ENCODE results near the gene PLCH2.

Gene PLCH2, protein sequence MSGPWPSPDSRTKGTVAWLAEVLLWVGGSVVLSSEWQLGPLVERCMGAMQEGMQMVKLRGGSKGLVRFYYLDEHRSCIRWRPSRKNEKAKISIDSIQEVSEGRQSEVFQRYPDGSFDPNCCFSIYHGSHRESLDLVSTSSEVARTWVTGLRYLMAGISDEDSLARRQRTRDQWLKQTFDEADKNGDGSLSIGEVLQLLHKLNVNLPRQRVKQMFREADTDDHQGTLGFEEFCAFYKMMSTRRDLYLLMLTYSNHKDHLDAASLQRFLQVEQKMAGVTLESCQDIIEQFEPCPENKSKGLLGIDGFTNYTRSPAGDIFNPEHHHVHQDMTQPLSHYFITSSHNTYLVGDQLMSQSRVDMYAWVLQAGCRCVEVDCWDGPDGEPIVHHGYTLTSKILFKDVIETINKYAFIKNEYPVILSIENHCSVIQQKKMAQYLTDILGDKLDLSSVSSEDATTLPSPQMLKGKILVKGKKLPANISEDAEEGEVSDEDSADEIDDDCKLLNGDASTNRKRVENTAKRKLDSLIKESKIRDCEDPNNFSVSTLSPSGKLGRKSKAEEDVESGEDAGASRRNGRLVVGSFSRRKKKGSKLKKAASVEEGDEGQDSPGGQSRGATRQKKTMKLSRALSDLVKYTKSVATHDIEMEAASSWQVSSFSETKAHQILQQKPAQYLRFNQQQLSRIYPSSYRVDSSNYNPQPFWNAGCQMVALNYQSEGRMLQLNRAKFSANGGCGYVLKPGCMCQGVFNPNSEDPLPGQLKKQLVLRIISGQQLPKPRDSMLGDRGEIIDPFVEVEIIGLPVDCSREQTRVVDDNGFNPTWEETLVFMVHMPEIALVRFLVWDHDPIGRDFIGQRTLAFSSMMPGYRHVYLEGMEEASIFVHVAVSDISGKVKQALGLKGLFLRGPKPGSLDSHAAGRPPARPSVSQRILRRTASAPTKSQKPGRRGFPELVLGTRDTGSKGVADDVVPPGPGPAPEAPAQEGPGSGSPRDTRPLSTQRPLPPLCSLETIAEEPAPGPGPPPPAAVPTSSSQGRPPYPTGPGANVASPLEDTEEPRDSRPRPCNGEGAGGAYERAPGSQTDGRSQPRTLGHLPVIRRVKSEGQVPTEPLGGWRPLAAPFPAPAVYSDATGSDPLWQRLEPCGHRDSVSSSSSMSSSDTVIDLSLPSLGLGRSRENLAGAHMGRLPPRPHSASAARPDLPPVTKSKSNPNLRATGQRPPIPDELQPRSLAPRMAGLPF (N-terminal part only)

DNA sequence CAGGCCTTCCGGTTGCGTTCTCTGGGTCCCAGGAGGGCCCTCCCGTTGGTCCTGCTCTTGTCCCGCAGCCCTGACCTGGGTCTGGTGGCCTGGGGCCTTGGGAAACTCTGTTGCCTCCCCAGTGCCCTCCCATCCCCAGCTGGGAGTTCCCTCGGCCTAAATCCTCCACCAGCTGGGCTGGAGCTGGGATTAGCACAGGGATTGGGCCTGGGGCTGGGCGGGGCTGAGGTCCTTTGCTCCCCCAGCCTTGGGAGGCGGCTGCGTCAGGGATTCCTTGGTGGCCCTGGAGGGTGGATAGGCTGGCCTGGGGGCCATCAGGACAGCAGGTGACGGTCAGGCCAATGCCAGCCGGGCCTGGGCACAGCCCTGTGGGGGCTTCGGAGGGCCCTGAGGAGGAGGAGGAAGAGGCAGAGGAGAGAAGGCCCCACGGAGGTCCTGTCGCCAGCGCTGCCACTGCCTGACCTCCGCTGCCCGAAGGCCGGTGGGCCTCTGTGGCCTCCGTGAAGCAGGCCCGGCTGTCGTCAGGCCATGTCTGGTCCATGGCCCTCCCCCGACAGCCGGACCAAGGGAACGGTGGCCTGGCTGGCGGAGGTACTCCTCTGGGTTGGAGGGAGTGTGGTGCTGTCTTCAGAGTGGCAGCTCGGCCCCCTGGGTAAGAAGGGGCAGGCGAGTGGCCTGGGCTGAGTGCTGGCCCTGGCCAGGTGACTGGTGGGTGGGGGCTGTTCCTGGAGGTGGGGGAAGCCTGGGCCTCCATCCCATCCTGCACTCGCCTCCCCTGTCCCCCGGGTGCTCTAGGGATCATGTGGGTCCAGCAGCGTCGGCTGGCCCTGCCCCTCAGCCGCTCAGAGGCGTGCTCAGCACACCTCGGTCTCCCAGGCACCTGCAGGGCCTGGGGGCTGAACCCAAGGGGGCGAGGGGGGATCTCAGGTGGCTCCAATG lies at the start of gene PLCH2:
Gene PLCH2 (plus strand): TSS at position 229 of the 939 bp plus-strand sequence. CDS start 300 bp downstream, at position 529.
- H3K4me3 ChIP-seq = no peak within 1 kb of the TSS
- H3K27ac ChIP-seq = no peak within 1 kb of the TSS

DNA sequence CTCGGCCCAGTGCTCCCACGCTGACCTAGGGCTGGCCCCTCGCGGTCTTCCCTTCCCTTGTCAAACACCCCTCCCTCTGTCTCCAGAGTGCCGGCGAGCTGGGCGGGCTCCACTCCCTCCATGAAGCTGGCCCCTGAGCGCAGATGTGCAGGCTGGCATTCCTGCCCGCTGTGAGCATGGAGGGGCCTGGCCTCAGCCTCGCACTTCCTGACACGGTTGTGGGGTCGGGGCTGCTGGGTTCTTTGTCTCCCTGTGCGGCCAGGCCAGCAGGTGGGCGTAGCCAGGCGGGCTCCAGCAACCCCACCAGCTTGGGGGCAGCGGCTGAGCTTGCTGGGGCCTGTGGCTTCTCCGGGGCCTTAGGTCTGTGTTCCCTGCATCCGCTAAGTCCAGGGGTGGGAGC lies 49.5 kb upstream of the PLCH2 start:
- Histone ChIP-seq H3K27ac (peak overlapping the region in 1 of 21 experiments; percentile 33), H3K4me3 (no peak overlapping the region)

DNA sequence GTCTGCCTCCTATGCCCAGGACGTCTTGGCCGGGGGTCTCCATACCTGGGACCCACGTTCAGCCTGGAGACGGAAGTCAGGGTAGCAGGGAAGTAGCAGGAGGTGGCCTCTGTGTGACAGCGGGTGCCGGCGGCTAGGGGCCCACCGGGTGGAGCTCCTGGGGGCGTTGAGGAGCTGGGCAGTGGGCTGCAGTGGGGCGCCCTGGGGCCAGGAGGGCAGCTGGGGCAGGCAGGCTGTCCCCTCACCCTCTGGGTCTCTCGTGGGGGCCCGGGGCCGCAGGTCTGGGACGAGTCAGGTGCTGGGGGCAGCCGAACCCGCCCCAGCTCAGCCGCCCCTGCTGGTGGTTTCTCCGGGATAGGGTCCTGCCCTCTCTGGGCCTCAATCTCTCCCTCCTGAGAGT lies 49.0 kb upstream of the PLCH2 start:
- peak overlapping the region in 2 of 21 experiments; percentile 33 to 91 for H3K27ac ChIP-seq
- no peak overlapping the region for H3K4me3 ChIP-seq

DNA sequence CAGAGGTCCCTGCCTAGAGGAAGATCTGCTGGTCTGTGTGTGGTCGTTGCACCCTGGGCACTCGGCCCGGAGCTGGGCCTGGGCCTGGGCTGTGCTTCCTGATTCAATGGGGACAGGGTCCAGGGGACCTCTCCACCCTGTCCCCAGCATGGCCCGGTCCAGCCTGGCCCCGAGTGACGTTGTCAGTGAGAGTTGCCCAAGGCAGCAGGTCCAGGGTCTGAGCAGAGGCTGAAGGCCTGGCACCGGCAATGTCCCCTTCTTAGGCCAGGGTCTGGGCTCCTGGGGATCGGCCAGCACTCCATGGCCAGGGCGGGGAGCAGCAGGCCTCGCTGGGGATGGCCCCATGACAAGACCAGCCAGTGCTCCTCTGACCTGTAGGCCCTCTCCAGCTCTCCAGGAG lies 48.1 kb upstream of the PLCH2 start:
- Histone ChIP-seq H3K4me3 (peak overlapping the region in 2 of 7 experiments; percentile 13 to 43), H3K27ac (peak overlapping the region in 20 of 21 experiments; percentile 23 to 92 (median 76))

DNA sequence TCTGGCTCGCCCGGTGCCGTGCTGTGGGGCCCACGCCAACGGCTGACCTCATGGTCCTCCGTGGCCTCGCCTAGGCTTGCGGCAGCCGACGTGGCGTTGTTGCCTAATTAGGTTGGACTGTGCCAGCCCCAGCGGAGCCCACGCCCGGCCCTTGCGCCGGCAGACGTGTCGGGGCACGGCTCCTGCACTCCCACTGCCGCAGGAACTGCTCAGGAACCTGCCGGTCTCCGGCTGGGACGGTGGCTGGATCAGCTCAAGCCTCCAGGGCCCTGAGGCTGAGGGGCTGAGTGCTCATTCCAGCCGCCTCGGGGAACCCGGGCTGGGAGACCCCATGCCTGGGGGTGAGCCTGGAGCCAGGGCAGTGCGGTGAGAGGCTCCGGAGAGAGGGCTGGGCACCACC lies 47.6 kb upstream of the PLCH2 start:
- Histone ChIP-seq H3K27ac (peak overlapping the region in 20 of 21 experiments; percentile 39 to 92 (median 79)), H3K4me3 (peak overlapping the region in 6 of 7 experiments; percentile 3 to 43 (median 24))

DNA sequence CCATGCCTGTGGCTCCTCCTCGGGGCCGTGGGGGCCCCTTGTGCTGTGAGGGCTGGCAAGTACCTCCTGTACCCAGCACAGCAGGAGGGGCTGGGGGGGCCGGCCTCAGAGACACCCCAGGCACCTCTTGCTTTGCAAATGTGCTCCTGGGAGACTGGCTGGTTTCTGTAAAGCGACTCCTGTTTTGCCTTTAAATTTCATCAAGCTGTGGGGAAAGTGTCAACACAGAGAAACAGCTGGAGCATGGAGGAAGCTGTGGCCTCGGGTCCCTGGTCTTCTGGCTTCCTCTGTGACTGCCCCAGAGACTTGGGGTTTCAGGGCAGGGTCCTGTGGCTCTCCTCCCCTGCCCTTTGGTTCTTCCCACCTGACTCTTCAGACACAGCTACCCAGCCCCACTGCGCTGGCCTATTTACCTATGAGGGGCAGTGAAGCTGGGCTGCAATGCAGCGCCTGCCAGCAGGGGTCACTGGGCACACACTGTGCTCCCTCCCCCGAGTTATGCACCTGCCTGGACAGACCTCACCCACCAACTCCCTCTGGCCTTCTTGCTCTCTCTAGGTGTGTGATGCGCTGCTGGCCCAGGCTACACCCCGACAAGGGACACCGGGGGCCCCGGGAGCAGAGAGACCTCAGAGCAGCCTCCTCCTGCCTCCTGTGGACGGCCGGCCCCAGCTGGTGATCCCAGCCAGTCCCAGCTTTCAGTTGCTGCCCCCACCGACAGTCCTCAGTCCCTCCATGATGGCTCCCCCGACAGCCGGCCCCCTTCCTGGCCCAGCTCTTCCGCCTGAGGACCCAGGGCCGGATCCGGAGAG lies 46.1 kb upstream of the PLCH2 start:
- Histone ChIP-seq H3K27ac (peak overlapping the region in 8 of 21 experiments; percentile 68 to 92 (median 84)), H3K4me3 (peak overlapping the region in 1 of 7 experiments; percentile 43)

DNA sequence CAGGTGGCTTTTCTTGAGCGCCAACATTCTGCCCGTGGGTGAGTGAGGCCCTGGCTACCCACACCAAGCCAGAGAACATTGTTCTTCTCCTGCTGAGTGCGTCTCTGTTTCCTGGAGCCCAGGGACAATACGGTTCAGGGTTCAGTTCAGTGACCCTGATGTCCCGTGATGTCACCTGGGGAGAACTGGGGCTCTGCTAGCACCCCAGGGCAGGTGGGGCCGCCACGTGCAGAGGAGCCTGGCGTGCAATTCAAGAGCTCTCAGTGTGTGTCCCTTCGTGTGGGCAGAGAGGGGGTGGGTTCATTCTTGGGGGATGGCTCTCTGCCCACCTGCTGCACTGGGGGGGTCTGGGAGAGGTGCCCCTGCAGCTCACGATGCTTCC lies 45.5 kb upstream of the PLCH2 start:
- Histone ChIP-seq H3K4me3 (no peak overlapping the region), H3K27ac (peak overlapping the region in 2 of 21 experiments; percentile 6 to 19)

DNA sequence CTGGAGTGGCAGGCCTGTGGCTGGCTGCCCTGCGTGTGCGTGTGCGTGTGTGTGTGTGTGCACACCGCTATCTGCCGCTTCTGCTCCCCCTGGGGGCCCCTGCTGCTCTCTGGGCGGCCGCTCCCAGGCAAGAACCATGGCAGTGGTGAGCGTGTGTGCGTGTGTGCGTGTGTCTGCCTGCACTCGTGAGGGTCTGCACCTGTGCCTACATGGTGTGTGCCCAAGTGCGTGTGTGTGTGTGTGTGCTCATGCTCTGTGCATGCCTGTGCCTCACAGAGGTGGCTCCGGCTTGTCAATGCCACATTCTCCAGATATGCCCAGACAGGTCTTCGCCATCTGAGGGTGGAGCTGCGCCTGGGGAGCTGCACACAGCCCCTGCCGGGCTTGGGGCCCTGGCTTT lies 45.0 kb upstream of the PLCH2 start:
- peak overlapping the region in 2 of 21 experiments; percentile 6 to 19 for H3K27ac ChIP-seq
- H3K4me3 ChIP-seq = peak overlapping the region in 1 of 7 experiments; percentile 31

DNA sequence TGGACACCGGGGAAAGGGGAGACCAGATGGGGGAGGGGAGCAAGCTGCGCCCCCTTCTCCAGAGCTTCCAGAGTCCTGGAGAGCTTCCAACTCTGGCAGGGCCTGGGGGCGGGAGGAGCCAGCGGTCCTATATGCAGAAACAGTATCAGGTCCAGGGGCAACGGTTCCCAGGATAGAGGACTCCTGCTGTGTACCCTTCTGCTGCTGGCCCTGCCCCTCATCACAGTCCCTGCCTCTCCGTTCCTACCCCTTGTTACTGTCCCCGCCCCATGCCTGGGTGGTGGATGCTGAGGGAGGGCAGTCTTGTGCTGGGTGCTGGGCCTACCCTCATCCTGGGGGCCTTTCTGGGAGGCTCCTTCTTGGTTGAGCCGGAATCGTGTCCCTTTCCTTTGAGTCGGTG lies 44.6 kb upstream of the PLCH2 start:
- Histone ChIP-seq H3K27ac (peak overlapping the region in 3 of 21 experiments; percentile 6 to 47 (median 19)), H3K4me3 (peak overlapping the region in 1 of 7 experiments; percentile 31)

DNA sequence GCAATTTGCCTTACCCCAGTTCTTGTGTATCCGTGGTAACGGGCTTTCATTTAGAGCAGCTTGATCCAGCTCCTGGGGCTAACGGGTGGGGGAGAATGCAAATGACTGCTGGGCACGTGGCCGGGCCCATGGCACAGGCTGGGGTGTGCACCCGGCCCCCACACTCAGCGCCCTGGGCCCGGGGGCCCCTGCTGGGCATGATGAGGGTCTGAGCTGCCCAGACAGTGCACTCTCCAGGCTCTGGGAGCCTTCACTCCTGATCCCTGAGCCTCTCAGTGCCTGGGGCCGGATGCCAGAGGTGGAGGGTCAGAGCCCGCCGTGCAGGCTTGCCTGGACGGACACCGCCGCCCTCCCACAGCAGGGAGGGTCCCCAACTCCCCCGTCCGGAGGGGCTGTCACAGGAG lies 43.6 kb upstream of the PLCH2 start:
- Histone ChIP-seq H3K27ac (no peak overlapping the region), H3K4me3 (no peak overlapping the region)

DNA sequence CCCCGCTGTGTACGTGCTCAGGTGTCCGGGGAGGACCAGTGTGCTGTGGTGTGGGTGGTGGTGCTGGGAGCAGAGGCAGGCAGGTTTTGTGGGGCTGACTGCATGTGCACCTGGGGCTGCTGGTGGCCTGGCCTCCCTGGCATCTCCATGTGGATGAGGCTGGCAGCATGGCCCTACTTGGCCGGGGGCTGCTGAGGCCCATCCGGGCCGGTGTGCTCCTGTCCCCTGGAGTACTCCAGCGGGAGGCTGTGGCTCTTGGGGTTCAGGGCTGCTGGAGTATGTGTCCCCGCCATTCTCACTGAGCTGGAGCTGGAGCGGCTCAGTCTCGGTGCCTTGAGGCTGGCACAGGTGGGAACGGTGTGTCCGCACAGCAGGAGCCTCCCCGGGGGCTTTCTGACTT lies 42.9 kb upstream of the PLCH2 start:
- no peak overlapping the region for H3K27ac ChIP-seq

DNA sequence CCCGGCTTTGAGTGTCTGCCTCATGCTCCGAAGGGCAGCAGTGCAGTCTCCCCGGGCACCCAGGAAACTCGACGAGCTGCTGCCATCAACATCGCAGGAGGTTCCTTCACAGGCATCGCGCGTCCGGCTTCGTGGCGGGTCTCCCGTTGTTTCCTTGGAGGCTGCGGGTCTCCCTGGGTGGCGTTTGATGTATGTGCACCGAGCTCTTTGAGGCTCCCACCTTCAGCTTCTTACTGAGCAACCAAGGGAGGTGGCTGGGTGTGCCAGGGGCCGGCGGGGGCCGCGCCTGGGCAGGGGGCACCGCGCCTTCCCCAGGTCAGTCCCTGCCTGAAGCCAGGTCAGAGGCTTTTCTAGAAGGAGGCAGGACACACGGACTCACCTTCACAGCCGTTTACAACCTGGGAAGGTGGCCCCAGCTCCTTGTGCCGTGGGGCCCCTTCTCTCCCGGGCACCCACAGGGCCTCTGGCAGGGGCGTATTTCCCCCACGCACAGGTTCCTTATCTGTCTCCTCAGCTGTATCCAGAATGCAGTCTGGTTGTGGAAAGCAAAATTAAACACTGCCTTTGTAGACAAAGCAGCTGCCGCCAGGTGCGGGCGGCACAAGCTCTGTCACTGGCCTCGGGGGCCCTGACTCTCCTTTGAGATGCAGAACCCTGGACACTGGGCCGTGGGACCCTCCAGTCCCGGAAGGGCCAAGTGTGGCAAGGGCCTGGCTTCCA lies 42.0 kb upstream of the PLCH2 start:
- Histone ChIP-seq H3K27ac (no peak overlapping the region), H3K4me3 (no peak overlapping the region)

More for the DNA sequence above, 42.9 kb upstream of the PLCH2 start:
- H3K4me3 ChIP-seq = no peak overlapping the region

DNA sequence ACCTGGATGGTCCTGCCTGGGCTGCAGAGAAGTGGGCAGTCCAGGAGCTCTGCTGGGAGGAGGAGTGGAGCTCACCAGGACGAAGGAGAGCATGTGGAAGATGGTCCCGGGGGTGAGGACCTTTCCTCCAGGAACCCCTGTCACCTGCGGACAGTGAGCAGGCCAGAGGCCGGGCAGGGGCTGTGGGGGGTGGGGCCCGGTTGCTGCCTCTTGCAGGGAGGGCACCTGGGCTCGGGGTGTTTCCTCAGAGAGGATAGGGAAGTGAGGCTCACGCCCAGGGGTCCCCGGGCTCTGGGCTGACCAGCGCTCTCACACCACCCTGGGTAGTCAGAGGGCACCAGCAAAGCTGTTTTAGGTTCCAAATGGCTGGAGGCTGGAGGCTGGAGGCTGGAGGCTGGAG lies 41.0 kb upstream of the PLCH2 start:
- Histone ChIP-seq H3K4me3 (no peak overlapping the region), H3K27ac (no peak overlapping the region)

DNA sequence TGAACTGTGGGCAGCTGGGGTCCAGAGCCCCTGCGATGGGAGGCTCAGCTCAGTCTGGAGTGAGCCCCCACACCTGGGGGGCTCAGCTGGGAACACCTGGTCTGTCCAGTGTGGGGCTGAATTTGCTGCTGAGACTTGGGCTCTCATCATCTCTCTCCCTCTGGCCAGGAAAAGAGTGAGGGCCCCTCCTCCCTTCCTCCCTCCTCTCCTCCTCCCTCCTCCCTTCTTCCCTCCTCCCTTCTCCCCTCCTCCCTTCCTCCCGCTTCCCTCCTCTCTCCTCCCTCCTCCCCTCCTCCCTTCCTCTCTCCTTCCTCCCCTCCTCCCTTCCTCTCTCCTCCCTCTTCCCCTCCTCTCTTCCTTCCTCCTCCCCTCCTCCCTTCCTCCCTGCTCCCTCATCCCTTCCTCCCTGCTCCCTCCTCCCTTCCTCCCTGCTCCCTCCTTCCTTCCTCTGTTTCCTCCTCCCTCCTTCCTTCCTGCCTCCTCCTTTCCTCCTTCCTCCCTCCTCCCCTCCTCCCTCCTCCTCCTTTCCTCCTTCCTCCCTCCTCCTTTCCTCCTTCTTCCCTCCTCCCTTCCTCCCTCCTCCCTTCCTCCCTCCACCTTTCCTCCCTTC lies 40.2 kb upstream of the PLCH2 start:
- Histone ChIP-seq H3K4me3 (no peak overlapping the region), H3K27ac (no peak overlapping the region)

DNA sequence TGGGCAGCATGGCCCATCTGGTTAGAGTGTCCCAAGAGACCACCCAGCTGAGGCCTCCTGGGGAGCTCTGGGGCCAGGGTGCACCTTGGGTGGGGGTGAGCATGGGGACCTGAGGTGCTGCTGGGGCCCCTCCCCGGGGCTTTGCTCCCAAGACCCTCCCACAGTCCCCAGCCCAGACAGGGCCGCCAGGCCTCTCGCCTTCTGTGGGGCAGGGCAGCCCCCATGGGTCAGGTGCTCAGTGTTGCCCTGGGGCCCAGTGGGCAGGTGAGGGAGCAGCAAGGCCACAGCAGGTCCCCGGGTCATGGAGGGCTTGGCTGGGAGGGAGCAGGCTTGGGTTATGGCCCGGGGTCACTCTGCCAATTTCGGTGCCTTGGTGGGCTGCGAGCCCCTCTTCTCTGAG lies 39.2 kb upstream of the PLCH2 start:
- Histone ChIP-seq H3K27ac (no peak overlapping the region), H3K4me3 (no peak overlapping the region)

DNA sequence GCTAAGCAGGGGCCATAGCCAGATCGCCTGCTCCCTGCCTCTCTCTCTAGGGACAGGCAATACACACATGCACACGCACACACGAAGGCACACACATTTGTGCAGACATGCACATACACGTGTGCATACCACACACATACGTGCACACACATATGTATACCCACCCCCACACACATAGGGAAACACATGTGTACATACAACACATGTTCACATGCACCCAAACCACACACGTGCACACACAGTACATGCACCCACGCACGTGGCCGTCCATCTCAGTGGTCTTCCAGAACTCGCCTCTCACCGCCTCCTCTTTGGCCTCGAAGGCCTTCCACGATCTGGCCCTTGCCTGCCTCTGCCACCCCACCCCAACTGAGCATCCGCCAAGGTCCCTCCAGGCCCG lies 38.5 kb upstream of the PLCH2 start:
- H3K4me3 ChIP-seq = no peak overlapping the region
- H3K27ac ChIP-seq = no peak overlapping the region

DNA sequence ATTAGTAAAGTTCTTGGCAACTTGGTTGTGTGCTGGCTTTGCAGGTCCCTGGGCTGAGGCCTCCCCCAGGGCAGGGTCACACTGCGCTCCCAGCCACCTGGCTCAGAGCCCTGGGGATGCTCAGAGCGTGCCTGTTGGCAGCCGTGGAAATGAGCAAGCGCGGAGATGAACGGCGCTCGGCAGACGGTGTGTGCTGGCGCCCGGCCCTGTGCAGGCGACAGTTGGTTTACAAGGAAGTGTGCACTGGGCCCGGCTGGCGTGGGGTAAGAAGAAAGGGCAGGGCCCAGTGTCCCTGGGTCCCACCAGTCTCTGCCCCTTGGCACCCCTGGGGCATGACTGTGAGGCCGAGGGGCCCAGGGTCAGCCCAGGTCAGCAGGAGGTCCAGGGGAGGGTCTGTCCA lies 38.1 kb upstream of the PLCH2 start:
- no peak overlapping the region for H3K27ac ChIP-seq
- H3K4me3 ChIP-seq = no peak overlapping the region
